ENCODE data around the gene MARS1.

The MARS1 gene

GRCh38 chr12:57472391-57472790 is 15.5 kb upstream of the MARS1 start:
- DNase-seq: no peak
- Mint-ChIP-seq H3K27ac (peak overlapping the region; percentile 25), H3K4me3 (peak overlapping the region in 1 of 2 donors; percentile 2), H3K4me1 (peaks cover 36 to 59% of the 10 kb centered on the region in 2 donors), H3K36me3 (peaks cover 62 to 81% of the 10 kb centered on the region in 2 donors), H3K9me3 (no peaks in the 10 kb centered on the region), H3K27me3 (no peaks in the 10 kb centered on the region)
- no peak for ATAC-seq (replicated peaks)

GRCh38 chr12:57473392-57473791 is 14.5 kb upstream of the MARS1 start:
- no peak overlapping the region for H3K4me3 Mint-ChIP-seq
- no peak for DNase-seq
- no peaks in the 10 kb centered on the region for H3K9me3 Mint-ChIP-seq
- peaks cover 38 to 69% of the 10 kb centered on the region in 2 donors for H3K4me1 Mint-ChIP-seq
- no peaks in the 10 kb centered on the region for H3K27me3 Mint-ChIP-seq
- H3K27ac Mint-ChIP-seq: peak overlapping the region; percentile 1
- no peak for ATAC-seq (replicated peaks)
- H3K36me3 Mint-ChIP-seq: peaks cover 54 to 79% of the 10 kb centered on the region in 2 donors

GRCh38 chr12:57473886-57474285 is 14.0 kb upstream of the MARS1 start:
- H3K4me1 Mint-ChIP-seq: peaks cover 43 to 74% of the 10 kb centered on the region in 2 donors
- H3K27ac Mint-ChIP-seq: peak overlapping the region; percentile 70
- no peaks in the 10 kb centered on the region for H3K9me3 Mint-ChIP-seq
- no peak for ATAC-seq (replicated peaks)
- H3K27me3 Mint-ChIP-seq: no peaks in the 10 kb centered on the region
- H3K36me3 Mint-ChIP-seq: peaks cover 52 to 81% of the 10 kb centered on the region in 2 donors
- H3K4me3 Mint-ChIP-seq: peak overlapping the region; percentile 39 to 52
- no peak for DNase-seq

GRCh38 chr12:57474430-57474829 is 13.4 kb upstream of the MARS1 start:
- H3K27ac Mint-ChIP-seq: peak overlapping the region; percentile 70

GRCh38 chr12:57474862-57475261 is 13.0 kb upstream of the MARS1 start:
- Mint-ChIP-seq H3K9me3 (no peaks in the 10 kb centered on the region), H3K27me3 (no peaks in the 10 kb centered on the region), H3K27ac (peak overlapping the region; percentile 70), H3K4me1 (peaks cover 49 to 84% of the 10 kb centered on the region in 2 donors), H3K4me3 (peak overlapping the region; percentile 39 to 52), H3K36me3 (peaks cover 51 to 72% of the 10 kb centered on the region in 2 donors)
- ATAC-seq (replicated peaks): no peak
- DNase-seq: no peak

More at GRCh38 chr12:57474430-57474829, 13.4 kb upstream of the MARS1 start:
- Mint-ChIP-seq H3K4me1 (peaks cover 44 to 80% of the 10 kb centered on the region in 2 donors), H3K36me3 (peaks cover 51 to 76% of the 10 kb centered on the region in 2 donors), H3K4me3 (peak overlapping the region; percentile 39 to 52), H3K9me3 (no peaks in the 10 kb centered on the region), H3K27me3 (no peaks in the 10 kb centered on the region)
- DNase-seq (no peak), ATAC-seq (replicated peaks) (no peak)

- Mint-ChIP-seq H3K9me3 (no peaks in the 10 kb centered on the region), H3K27me3 (no peaks in the 10 kb centered on the region), H3K4me3 (peak overlapping the region; percentile 98), H3K27ac (peak overlapping the region; percentile 100), H3K4me1 (peaks cover 51 to 91% of the 10 kb centered on the region in 2 donors), H3K36me3 (peaks cover 51 to 72% of the 10 kb centered on the region in 2 donors)
- ATAC-seq (replicated peaks) (no peak), DNase-seq (no peak)
Observed at GRCh38 chr12:57475271-57476161, 12.4 kb upstream of the MARS1 start.

- ATAC-seq (replicated peaks) (peak; percentile 49 to 59), DNase-seq (peak; percentile 69)
- peak overlapping the region; percentile 98 for H3K4me3 Mint-ChIP-seq
- peaks cover 44 to 71% of the 10 kb centered on the region in 2 donors for H3K36me3 Mint-ChIP-seq
- peak overlapping the region; percentile 100 for H3K27ac Mint-ChIP-seq
- no peaks in the 10 kb centered on the region for H3K9me3 Mint-ChIP-seq
- H3K4me1 Mint-ChIP-seq: peaks cover 59 to 93% of the 10 kb centered on the region in 2 donors
- H3K27me3 Mint-ChIP-seq: no peaks in the 10 kb centered on the region
Observed at GRCh38 chr12:57476162-57476992, 11.5 kb upstream of the MARS1 start.

GRCh38 chr12:57476993-57477709 is 10.7 kb upstream of the MARS1 start:
- Mint-ChIP-seq H3K27ac (peak overlapping the region; percentile 100), H3K9me3 (no peaks in the 10 kb centered on the region), H3K36me3 (peaks cover 39 to 66% of the 10 kb centered on the region in 2 donors), H3K4me3 (peak overlapping the region; percentile 98), H3K4me1 (peaks cover 61 to 91% of the 10 kb centered on the region in 2 donors), H3K27me3 (no peaks in the 10 kb centered on the region)
- DNase-seq: no peak
- ATAC-seq (replicated peaks): peak in 1 of 2 donors; percentile 12

- H3K36me3 Mint-ChIP-seq: peaks cover 32 to 60% of the 10 kb centered on the region in 2 donors
- peaks cover 60 to 86% of the 10 kb centered on the region in 2 donors for H3K4me1 Mint-ChIP-seq
- no peaks in the 10 kb centered on the region for H3K9me3 Mint-ChIP-seq
- no peaks in the 10 kb centered on the region for H3K27me3 Mint-ChIP-seq
- DNase-seq (peak; percentile 44), ATAC-seq (replicated peaks) (peak; percentile 64)
- peak overlapping the region; percentile 100 for H3K27ac Mint-ChIP-seq
- peak overlapping the region; percentile 98 for H3K4me3 Mint-ChIP-seq
Observed at GRCh38 chr12:57477710-57478681, 9.9 kb upstream of the MARS1 start.

- Mint-ChIP-seq H3K36me3 (peaks cover 25 to 52% of the 10 kb centered on the region in 2 donors), H3K27ac (peak overlapping the region; percentile 100), H3K27me3 (no peaks in the 10 kb centered on the region), H3K9me3 (no peaks in the 10 kb centered on the region), H3K4me1 (peaks cover 60 to 84% of the 10 kb centered on the region in 2 donors), H3K4me3 (peak overlapping the region; percentile 98)
- ATAC-seq (replicated peaks) (no peak), DNase-seq (no peak)
Observed at GRCh38 chr12:57479043-57479375, 8.9 kb upstream of the MARS1 start.

GRCh38 chr12:57479376-57480115 is 8.3 kb upstream of the MARS1 start, which contains the start of gene ARHGAP9:
ARHGAP9 (minus strand) TSS chr12:57479866; CDS start chr12:57479406, 460 bp downstream.
- H3K4me3 Mint-ChIP-seq: peak within 1 kb of the TSS; percentile 98
- ATAC-seq (replicated peaks) (peak; percentile 66), DNase-seq (peak; percentile 54)
- H3K4me1 Mint-ChIP-seq: peaks cover 54 to 78% of the 10 kb centered on the region in 2 donors
- H3K9me3 Mint-ChIP-seq: no peaks in the 10 kb centered on the region
- no peaks in the 10 kb centered on the region for H3K27me3 Mint-ChIP-seq
- peak within 1 kb of the TSS; percentile 100 for H3K27ac Mint-ChIP-seq
- peaks cover 19 to 46% of the 10 kb centered on the region in 2 donors for H3K36me3 Mint-ChIP-seq

GRCh38 chr12:57481671-57482070 is 6.2 kb upstream of the MARS1 start:
- Mint-ChIP-seq H3K4me1 (peaks cover 44 to 60% of the 10 kb centered on the region in 2 donors), H3K9me3 (no peaks in the 10 kb centered on the region), H3K27ac (peak overlapping the region; percentile 100), H3K4me3 (peak overlapping the region in 1 of 2 donors; percentile 31), H3K36me3 (peaks cover 3 to 28% of the 10 kb centered on the region in 2 donors), H3K27me3 (no peaks in the 10 kb centered on the region)
- ATAC-seq (replicated peaks) (no peak), DNase-seq (no peak)
